K562 (cell line): ENCODE measurements around the gene SEC24A. TPM values are rescaled to one million over a fixed set of nuclear protein-coding genes. Genes with fewer than 3 reads are reported as not detected.

ENCODE experiments used
- ATAC-seq: fragments of 200-7000 bp; cut with Tn5 transposase; 3 replicates; pipeline ENCODE4 v1.9.1; 2020; ENCODE audit warnings: moderate library complexity
- BruUV-seq: library from RNA; stranded (reverse); fragments of 400-500 nt; replicated peaks from 2 replicates; lab custom pipeline; 2021; lab: Mats Ljungman, UMichigan
- CTCF ChIA-PET: fragments of 300-600 bp; formaldehyde crosslinking; extraction: SDS; loops from one replicate; lab custom pipeline; 2021; ENCODE audit warnings: low intra/inter-chr PET ratio; lab: Yijun Ruan, JAX
- POLR2A ChIA-PET: fragments of 300-600, 350-650 bp; sonication (Branson Sonifier 250); formaldehyde crosslinking; extraction: SDS; loops from one replicate; lab custom pipeline; 2021; ENCODE audit warnings: antibody characterized with exemption, inconsistent platforms; lab: Yijun Ruan, JAX
- DNase-seq, 4 experiments: peaks; one replicate each; pipeline versions ENCODE4 v3.0.0 to v3.0.0-alpha.2; 2011 to 2018; ENCODE audit warnings: low spot score in 3 of 4, mixed read lengths in 3 of 4; ENCODE audit errors: extremely low read depth in 1 of 4
- FAIRE-seq: peaks from 2 replicates; lab custom pipeline; 2011; peaks lifted over from hg19 to GRCh38; lab: Jason Lieb, UNC
- H2AFZ ChIP-seq: 2 replicates; pipeline ENCODE4 v1.6.0; 2011; ENCODE audit warnings: low read depth, low read length, control low read depth, inconsistent platforms
- H3K27ac ChIP-seq: fragments of 200-600 bp; 3 replicates; pipeline ENCODE4 v1.8.0; 2011; ENCODE audit warnings: low read depth, mild to moderate bottlenecking, control low read depth, inconsistent platforms, low read length, moderate library complexity, mixed read lengths; ENCODE audit errors: extremely low read depth
- H3K27me3 ChIP-seq, 2 experiments: fragments of 300-600 bp in 1 of 2; 2 replicates in 1 of 2; 3 replicates in 1 of 2; pipeline versions ENCODE4 v1.6.0 to v1.8.0; 2011; ENCODE audit warnings: inconsistent platforms in 2 of 2, low read length in 2 of 2, mild to moderate bottlenecking in 1 of 2, mixed read lengths in 1 of 2, moderate library complexity in 1 of 2; ENCODE audit not compliant: control insufficient read depth in 2 of 2, insufficient read depth in 2 of 2
- H3K36me3 ChIP-seq: fragments of 300-600 bp; 3 replicates; pipeline ENCODE4 v1.8.0; 2011; ENCODE audit warnings: mild to moderate bottlenecking, low read length, inconsistent platforms; ENCODE audit not compliant: control insufficient read depth, insufficient read depth
- H3K4me1 ChIP-seq, 2 experiments: fragments of 200-600 bp in 1 of 2; replicated peaks in 1 of 2; 2 replicates in 1 of 2; 3 replicates in 1 of 2; pipeline versions ENCODE4 v1.5.1 to v1.8.0; 2011; ENCODE audit warnings: inconsistent platforms in 2 of 2, low read length in 2 of 2, mild to moderate bottlenecking in 1 of 2, mixed read lengths in 1 of 2, moderate library complexity in 1 of 2; ENCODE audit not compliant: control insufficient read depth in 2 of 2, insufficient read depth in 2 of 2
- H3K4me2 ChIP-seq: 2 replicates; pipeline ENCODE4 v1.6.1; 2011; ENCODE audit warnings: low read length, control low read depth, inconsistent platforms, mixed read lengths; ENCODE audit not compliant: insufficient read depth
- H3K4me3 ChIP-seq: fragments of 200-600 bp; sonication (generic), shearing (Covaris generic); 2 replicates; pipeline ENCODE4 v1.5.1; 2016; ENCODE audit warnings: control low read depth, inconsistent platforms
- H3K79me2 ChIP-seq: fragments of 200-600 bp; 3 replicates; pipeline ENCODE4 v1.8.0; 2011; ENCODE audit warnings: low read length, inconsistent platforms; ENCODE audit not compliant: control insufficient read depth, insufficient read depth
- H3K9ac ChIP-seq, 2 experiments: 2 replicates each; pipeline versions ENCODE4 v1.6.0 to v1.6.1; 2011; ENCODE audit warnings: low read depth in 2 of 2, low read length in 2 of 2, control low read depth in 1 of 2, inconsistent platforms in 1 of 2, mild to moderate bottlenecking in 1 of 2, mixed read lengths in 1 of 2; ENCODE audit not compliant: insufficient read depth in 1 of 2
- H3K9me1 ChIP-seq: one replicate; pipeline ENCODE4 v1.6.0; 2011; ENCODE audit warnings: inconsistent platforms, mild to moderate bottlenecking, low read length, moderate library complexity; ENCODE audit not compliant: control insufficient read depth, insufficient read depth
- H3K9me3 ChIP-seq: replicated peaks from 2 replicates; pipeline ENCODE4 v1.5.1; 2011; ENCODE audit warnings: low read depth, low read length, inconsistent platforms; ENCODE audit not compliant: control insufficient read depth, insufficient read depth
- H4K20me1 ChIP-seq: replicated peaks from 2 replicates; pipeline ENCODE4 v1.6.1; 2011; ENCODE audit warnings: low read length, inconsistent platforms, mixed read lengths; ENCODE audit not compliant: control insufficient read depth, insufficient read depth
- MLLT1 ChIP-seq, 2 experiments: fragments of 450-650 bp; IDR thresholded peaks; 2 replicates each; pipeline ENCODE4 v1.6.1; 2016
- ZNF395 ChIP-seq: fragments of 200-800 bp; sonication (Bioruptor generic); IDR thresholded peaks from 2 replicates; pipeline ENCODE4 v1.6.1; 2017; ENCODE audit warnings: missing genetic modification characterization, missing compliant biosample characterization
- ZNF518B ChIP-seq: fragments of 250-450 bp; sonication (Bioruptor Pico); IDR thresholded peaks from 2 replicates; pipeline ENCODE4 v1.5.0; 2021; ENCODE audit warnings: mild to moderate bottlenecking, moderate library complexity
- WGBS: fragments of 100-300 bp; shearing (Covaris generic); methylation state at CpG from one replicate; pipeline ENCODE4 v1.1.6; 2016; ENCODE audit warnings: low coverage, mixed read lengths; ENCODE audit not compliant: insufficient coverage; ENCODE audit errors: missing lambda C conversion rate; 5-methylcytosine and 5-hydroxymethylcytosine counted together
- in situ Hi-C: fragments of 300-500 bp; cut with MboI; formaldehyde crosslinking; loops from 4 replicates; pipeline ENCODE4 v1.15.0; 2018; ENCODE audit warnings: inconsistent platforms, mixed read lengths
- intact Hi-C: fragments of 100-400 bp; cut with micrococcal nuclease; formaldehyde crosslinking; loops from 2 replicates; pipeline ENCODE4 v1.14.2; 2022
- polyA plus RNA-seq, 8 experiments: library from polyadenylated mRNA; depleted of rRNA in 4 of 8; stranded (reverse) in 5 of 8; unstranded in 3 of 8; fragments of >200 nt; fragmentation: Nextera tagmentation in 2 of 8; fragmentation: Illumina TruSeq in 1 of 8; extraction: Ambion mirVana in 2 of 8; extraction: Trizol in 1 of 8; gene quantifications; 2 replicates each; pipeline versions ENCODE4 v1.2.1 to v1.2.3, GENCODE V29; 2011 to 2014; ENCODE audit warnings: inconsistent platforms in 1 of 8, missing spikeins in 1 of 8
- total RNA-seq, 7 experiments: library from RNA; depleted of rRNA in 6 of 7; stranded (reverse); fragments of >200 nt in 6 of 7; fragmentation: Illumina TruSeq in 2 of 7; extraction: Trizol in 2 of 7; gene quantifications; 2 replicates each; pipeline versions ENCODE4 v1.2.1 to v1.2.3, GENCODE V29; 2011 to 2021; ENCODE audit warnings: low replicate concordance in 1 of 7

The SEC24A gene
- total and polyA plus RNA-seq, 9 of the 15 experiments (the other 6 are each of a cell fraction or from before 2014, with no cell fraction given): 7.9 to 36.5 (median 17.5) TPM

GRCh38 chr5:134608555-134608954 lies 40.0 kb upstream of the SEC24A start:
- DNase-seq (no peak), FAIRE-seq (no peak)

More at GRCh38 chr5:134608555-134608954, 40.0 kb upstream of the SEC24A start:
- CTCF ChIA-PET: no interaction called here
- Histone ChIP-seq H3K4me1 (no peaks in the 10 kb centered on the region), H4K20me1 (no peaks in the 10 kb centered on the region), H3K9ac (no peak overlapping the region), H3K9me1 (no peaks in the 10 kb centered on the region), H3K36me3 (peaks cover 81% of the 10 kb centered on the region), H3K27me3 (no peaks in the 10 kb centered on the region), H3K27ac (no peak overlapping the region; the same call in 2 of the 3 replicates), H3K79me2 (no peaks in the 10 kb centered on the region), H3K9me3 (no peaks in the 10 kb centered on the region), H2AFZ (no peak overlapping the region), H3K4me2 (no peak overlapping the region), H3K4me3 (no peak overlapping the region)
- in situ Hi-C loops (no loop called here), intact Hi-C loops (no loop called here)
- POLR2A ChIA-PET: interaction anchor here (0.6 to 1.1 kb wide), 3 partner anchors 10 to 296 kb away, joined by 3 read pairs; no protein-coding TSS in a partner anchor
- no TSS peak for BruUV-seq
- ATAC-seq: no peak
- TF ChIP-seq ZNF518B (CRISPR knock-in tag) (no peak), ZNF395 (CRISPR knock-in tag) (0 out of 2 replicates have a peak, but pooled peaks have one; percentile 1), MLLT1 (IDR thresholded peaks at IDR 0.05) (no peak)
- WGBS: 82% methylated on average over 3 of the region's 3 CpGs
